Activated naive CD8-positive, alpha-beta T cell treated with anti-CD3 and anti-CD28 coated beads for 36 hours (primary cell): ENCODE results near the gene OAF. TPM values are rescaled to one million over a fixed set of nuclear protein-coding genes. Genes with fewer than 3 reads are reported as not detected.

ENCODE experiments used
- DNase-seq: peaks from one replicate; pipeline ENCODE4 v3.0.0; 2021
- H3K27ac Mint-ChIP-seq: one replicate; pipeline ENCODE4 v1.8.0; 2022; ENCODE audit warnings: mild to moderate bottlenecking, moderate library complexity, mixed read lengths
- H3K27me3 Mint-ChIP-seq: one replicate; pipeline ENCODE4 v1.8.0; 2022; ENCODE audit warnings: mild to moderate bottlenecking, mixed read lengths
- H3K36me3 Mint-ChIP-seq: one replicate; pipeline ENCODE4 v1.8.0; 2021; ENCODE audit warnings: mild to moderate bottlenecking, mixed read lengths
- H3K4me1 Mint-ChIP-seq: one replicate; pipeline ENCODE4 v1.8.0; 2021; ENCODE audit warnings: mixed read lengths
- H3K4me3 Mint-ChIP-seq: one replicate; pipeline ENCODE4 v1.8.0; 2022; ENCODE audit warnings: mild to moderate bottlenecking, moderate library complexity, mixed read lengths
- H3K9me3 Mint-ChIP-seq: one replicate; pipeline ENCODE4 v1.8.0; 2022; ENCODE audit warnings: mixed read lengths
- total RNA-seq, 2 experiments: library from RNA; stranded (reverse); gene quantifications; one replicate each; pipeline ENCODE4 v1.2.3, GENCODE V29; 2021

The OAF gene
- total RNA-seq, 2 experiments from 2014 or later, result 3.0 to 3.6 TPM

DNA sequence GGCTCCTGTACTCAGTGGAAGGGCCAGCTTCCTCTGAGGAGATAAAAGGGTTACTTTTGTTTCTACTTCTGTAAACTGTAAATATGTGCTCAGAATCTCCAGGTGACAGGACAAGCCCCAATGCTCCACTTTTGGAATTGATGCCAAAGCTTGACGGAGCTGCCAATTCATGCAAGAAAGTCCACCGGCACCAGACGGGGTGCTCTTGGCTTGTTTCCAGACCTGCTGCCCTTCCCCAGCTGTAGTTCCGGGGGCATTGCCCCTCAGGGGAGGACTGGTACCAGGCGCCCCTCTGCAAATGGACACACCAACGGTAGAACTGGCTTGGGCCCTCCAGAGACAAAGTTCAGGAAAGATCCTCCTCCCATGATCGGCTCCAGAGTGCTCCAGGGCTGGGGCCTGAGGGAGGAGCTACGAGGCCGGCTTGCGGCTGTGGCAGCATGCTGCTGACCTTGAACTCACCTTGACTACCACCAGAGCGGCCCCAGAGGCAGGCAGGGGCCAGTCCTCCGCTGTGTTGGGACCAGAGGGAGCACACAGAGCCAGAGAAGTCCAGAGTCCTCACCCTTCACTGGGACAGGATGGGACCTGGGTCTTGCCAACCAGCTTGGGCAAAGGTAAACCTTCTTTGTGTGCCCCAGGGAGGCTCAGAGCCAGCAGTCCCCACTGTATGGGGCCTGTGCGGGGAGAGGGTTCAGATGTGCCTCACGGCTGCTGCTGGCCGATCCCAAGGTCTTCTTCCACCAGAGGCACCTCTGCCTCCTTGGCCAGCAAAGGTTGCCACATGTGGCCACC, 17.8 kb upstream of the OAF start:
- Mint-ChIP-seq H3K4me1 (no peaks in the 10 kb centered on the region), H3K27me3 (peaks cover 10% of the 10 kb centered on the region), H3K27ac (no peak overlapping the region), H3K4me3 (no peak overlapping the region), H3K9me3 (no peaks in the 10 kb centered on the region), H3K36me3 (no peaks in the 10 kb centered on the region)
- no peak for DNase-seq

GRCh38 chr11:120194166-120194565, 16.7 kb upstream of the OAF start:
- Mint-ChIP-seq H3K4me1 (no peaks in the 10 kb centered on the region), H3K4me3 (no peak overlapping the region), H3K27ac (no peak overlapping the region), H3K36me3 (no peaks in the 10 kb centered on the region), H3K9me3 (no peaks in the 10 kb centered on the region), H3K27me3 (peaks cover 10% of the 10 kb centered on the region)
- DNase-seq, result no peak

- DNase-seq, result no peak
- Mint-ChIP-seq H3K27me3 (peaks cover 15% of the 10 kb centered on the region), H3K4me1 (no peaks in the 10 kb centered on the region), H3K4me3 (no peak overlapping the region), H3K9me3 (no peaks in the 10 kb centered on the region), H3K36me3 (no peaks in the 10 kb centered on the region), H3K27ac (no peak overlapping the region)
Observed at GRCh38 chr11:120195601-120196320, 15.1 kb upstream of the OAF start.

DNA sequence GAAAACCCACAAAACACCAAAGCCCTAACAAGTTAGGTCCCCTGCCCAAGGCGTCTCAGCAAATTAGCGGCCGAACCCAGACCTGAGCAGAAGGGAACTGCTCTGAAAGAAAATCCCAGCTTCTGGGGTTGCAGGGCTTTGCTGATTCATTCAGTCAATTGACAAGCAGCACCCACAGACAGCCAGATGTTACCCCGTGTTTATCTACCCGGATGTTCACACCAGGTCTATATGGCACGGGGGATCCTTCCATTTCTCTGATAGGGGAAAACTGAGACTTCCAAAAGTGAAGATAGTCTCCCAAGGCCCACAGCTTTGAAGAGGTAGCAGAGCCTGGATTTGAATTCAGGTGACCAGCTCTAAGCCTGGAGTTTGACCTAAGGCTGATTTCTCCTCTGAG, 14.0 kb upstream of the OAF start:
- no peak overlapping the region for H3K4me3 Mint-ChIP-seq
- no peaks in the 10 kb centered on the region for H3K9me3 Mint-ChIP-seq
- H3K36me3 Mint-ChIP-seq, result no peaks in the 10 kb centered on the region
- peaks cover 19% of the 10 kb centered on the region for H3K27me3 Mint-ChIP-seq
- no peak overlapping the region for H3K27ac Mint-ChIP-seq
- no peak for DNase-seq
- H3K4me1 Mint-ChIP-seq, result no peaks in the 10 kb centered on the region

- Mint-ChIP-seq H3K27me3 (peaks cover 19% of the 10 kb centered on the region), H3K36me3 (no peaks in the 10 kb centered on the region), H3K4me3 (no peak overlapping the region), H3K9me3 (no peaks in the 10 kb centered on the region), H3K27ac (no peak overlapping the region), H3K4me1 (no peaks in the 10 kb centered on the region)
- DNase-seq, result no peak
Observed at GRCh38 chr11:120197251-120197891, 13.5 kb upstream of the OAF start.

- no peaks in the 10 kb centered on the region for H3K9me3 Mint-ChIP-seq
- no peak for DNase-seq
- H3K27ac Mint-ChIP-seq, result no peak overlapping the region
- no peak overlapping the region for H3K4me3 Mint-ChIP-seq
- H3K27me3 Mint-ChIP-seq, result peaks cover 19% of the 10 kb centered on the region
- no peaks in the 10 kb centered on the region for H3K4me1 Mint-ChIP-seq
- H3K36me3 Mint-ChIP-seq, result no peaks in the 10 kb centered on the region
Observed at GRCh38 chr11:120197977-120198376, 12.9 kb upstream of the OAF start.

GRCh38 chr11:120198403-120198786, 12.4 kb upstream of the OAF start:
- Mint-ChIP-seq H3K27me3 (peaks cover 19% of the 10 kb centered on the region), H3K4me1 (no peaks in the 10 kb centered on the region), H3K9me3 (no peaks in the 10 kb centered on the region), H3K4me3 (no peak overlapping the region), H3K36me3 (no peaks in the 10 kb centered on the region), H3K27ac (no peak overlapping the region)
- no peak for DNase-seq

DNA sequence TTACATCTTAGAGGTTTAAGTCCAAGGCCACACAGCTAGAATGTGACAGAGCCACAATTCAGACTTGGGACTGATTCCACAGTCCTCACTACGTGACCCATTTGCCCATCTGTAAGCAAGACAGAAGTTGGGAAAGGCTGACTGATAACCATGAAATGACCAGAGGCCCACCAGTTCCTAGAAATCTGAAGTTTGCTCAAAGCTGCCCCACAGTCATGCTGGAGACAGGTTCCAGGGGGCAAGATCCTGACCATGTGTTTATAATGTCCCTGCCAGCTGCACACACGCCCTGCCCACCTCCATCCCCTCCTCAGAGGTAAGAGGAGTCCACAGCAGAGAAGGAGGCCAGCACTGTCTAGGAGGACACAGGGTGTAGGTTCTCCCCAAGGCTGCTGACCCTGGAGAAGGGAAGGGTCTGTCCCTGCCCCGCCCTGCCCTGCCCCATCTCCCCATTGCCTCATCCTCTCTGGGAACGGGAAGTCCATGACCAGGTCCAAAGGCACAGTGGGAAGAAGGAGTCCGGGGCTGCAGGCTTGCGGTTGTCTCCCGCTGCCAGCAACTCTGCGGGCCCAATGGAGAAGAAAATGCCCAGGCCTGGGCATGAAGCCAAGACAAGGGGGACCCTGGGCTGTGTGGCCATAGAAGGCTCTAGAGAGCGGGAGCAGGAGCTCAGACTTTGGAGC, 11.9 kb upstream of the OAF start:
- Mint-ChIP-seq H3K9me3 (no peaks in the 10 kb centered on the region), H3K4me1 (no peaks in the 10 kb centered on the region), H3K27ac (no peak overlapping the region), H3K27me3 (peaks cover 19% of the 10 kb centered on the region), H3K36me3 (no peaks in the 10 kb centered on the region), H3K4me3 (no peak overlapping the region)
- DNase-seq, result no peak

DNA sequence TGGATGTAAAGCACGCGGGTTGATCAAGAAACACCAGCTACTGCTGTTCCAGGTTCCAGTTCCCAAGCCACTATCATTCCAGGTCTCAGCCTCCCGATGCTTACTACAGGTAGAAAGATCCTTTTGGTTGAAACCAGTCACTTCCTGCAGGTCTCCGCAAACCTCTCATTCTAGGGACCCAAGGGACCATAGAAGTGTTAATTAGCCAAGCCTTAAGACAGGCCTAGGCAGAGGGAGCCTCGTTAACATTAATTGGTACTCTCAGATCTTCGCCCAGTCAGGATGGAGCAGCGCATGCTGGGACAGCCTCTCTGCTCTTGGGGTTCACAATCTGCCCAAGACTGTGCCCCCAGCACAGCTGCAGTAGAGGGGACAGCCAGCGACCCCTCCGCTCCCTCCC, 11.2 kb upstream of the OAF start:
- no peaks in the 10 kb centered on the region for H3K9me3 Mint-ChIP-seq

DNA sequence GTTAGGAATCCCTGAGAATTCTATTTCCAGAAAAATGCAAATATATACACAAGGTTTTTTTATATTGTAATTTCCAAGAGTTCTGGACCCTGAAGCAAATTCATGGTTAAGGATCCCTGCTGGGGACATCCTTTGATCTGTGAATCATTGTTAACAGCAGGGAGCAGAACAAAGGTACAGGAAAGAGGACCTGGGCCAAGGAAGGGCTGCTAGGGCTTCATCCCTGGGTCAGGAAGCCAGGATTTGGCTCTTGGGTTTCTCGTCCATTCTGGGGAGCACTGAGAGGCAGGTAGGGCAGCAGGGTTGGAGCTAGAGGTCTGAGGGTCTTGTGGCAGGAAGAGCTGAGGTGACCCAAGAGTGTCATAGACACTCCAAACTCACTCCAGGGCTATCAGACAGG, 10.2 kb upstream of the OAF start:
- H3K27me3 Mint-ChIP-seq, result peaks cover 18% of the 10 kb centered on the region
- H3K9me3 Mint-ChIP-seq, result no peaks in the 10 kb centered on the region
- no peak overlapping the region for H3K4me3 Mint-ChIP-seq
- H3K4me1 Mint-ChIP-seq, result no peaks in the 10 kb centered on the region
- no peak overlapping the region for H3K27ac Mint-ChIP-seq
- no peak for DNase-seq
- no peaks in the 10 kb centered on the region for H3K36me3 Mint-ChIP-seq

More for the DNA sequence above, 11.2 kb upstream of the OAF start:
- DNase-seq, result no peak
- Mint-ChIP-seq H3K27me3 (peaks cover 19% of the 10 kb centered on the region), H3K4me1 (no peaks in the 10 kb centered on the region), H3K36me3 (no peaks in the 10 kb centered on the region), H3K27ac (no peak overlapping the region), H3K4me3 (no peak overlapping the region)

GRCh38 chr11:120201653-120202052, 9.2 kb upstream of the OAF start:
- Mint-ChIP-seq H3K9me3 (no peaks in the 10 kb centered on the region), H3K36me3 (no peaks in the 10 kb centered on the region), H3K27me3 (peaks cover 16% of the 10 kb centered on the region), H3K4me3 (no peak overlapping the region), H3K27ac (no peak overlapping the region), H3K4me1 (no peaks in the 10 kb centered on the region)
- no peak for DNase-seq

GRCh38 chr11:120203626-120204025, 7.2 kb upstream of the OAF start:
- H3K4me1 Mint-ChIP-seq, result no peaks in the 10 kb centered on the region
- H3K4me3 Mint-ChIP-seq, result no peak overlapping the region
- no peak for DNase-seq
- peaks cover 12% of the 10 kb centered on the region for H3K27me3 Mint-ChIP-seq
- H3K9me3 Mint-ChIP-seq, result no peaks in the 10 kb centered on the region
- no peak overlapping the region for H3K27ac Mint-ChIP-seq
- H3K36me3 Mint-ChIP-seq, result no peaks in the 10 kb centered on the region

GRCh38 chr11:120205596-120206161, 5.2 kb upstream of the OAF start:
- Mint-ChIP-seq H3K9me3 (no peaks in the 10 kb centered on the region), H3K4me3 (no peak overlapping the region), H3K27me3 (peaks cover 8% of the 10 kb centered on the region), H3K4me1 (peaks cover 5% of the 10 kb centered on the region), H3K27ac (no peak overlapping the region), H3K36me3 (no peaks in the 10 kb centered on the region)
- no peak for DNase-seq

DNA sequence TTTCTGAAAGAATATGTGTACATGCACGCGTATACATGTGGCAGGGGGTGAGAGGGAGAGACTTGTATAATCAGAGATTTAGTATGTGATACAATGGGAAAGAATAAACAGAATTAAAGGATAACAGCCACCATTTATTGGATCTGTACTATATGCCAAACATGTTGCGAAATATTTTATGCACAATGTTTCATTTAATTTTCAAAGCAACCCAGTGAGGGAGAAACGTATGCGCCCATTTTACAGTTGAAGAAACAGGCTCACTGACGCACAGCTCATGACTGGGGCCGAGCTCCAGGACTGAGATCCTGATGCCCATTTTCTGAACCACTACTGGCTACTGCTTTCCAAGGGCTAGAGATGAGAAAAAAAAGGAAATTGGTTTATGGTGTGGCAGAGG, 3.3 kb upstream of the OAF start:
- DNase-seq, result no peak
- Mint-ChIP-seq H3K9me3 (no peaks in the 10 kb centered on the region), H3K4me1 (peaks cover 11% of the 10 kb centered on the region), H3K27ac (no peak overlapping the region), H3K36me3 (no peaks in the 10 kb centered on the region), H3K4me3 (no peak overlapping the region), H3K27me3 (peaks cover 3% of the 10 kb centered on the region)

DNA sequence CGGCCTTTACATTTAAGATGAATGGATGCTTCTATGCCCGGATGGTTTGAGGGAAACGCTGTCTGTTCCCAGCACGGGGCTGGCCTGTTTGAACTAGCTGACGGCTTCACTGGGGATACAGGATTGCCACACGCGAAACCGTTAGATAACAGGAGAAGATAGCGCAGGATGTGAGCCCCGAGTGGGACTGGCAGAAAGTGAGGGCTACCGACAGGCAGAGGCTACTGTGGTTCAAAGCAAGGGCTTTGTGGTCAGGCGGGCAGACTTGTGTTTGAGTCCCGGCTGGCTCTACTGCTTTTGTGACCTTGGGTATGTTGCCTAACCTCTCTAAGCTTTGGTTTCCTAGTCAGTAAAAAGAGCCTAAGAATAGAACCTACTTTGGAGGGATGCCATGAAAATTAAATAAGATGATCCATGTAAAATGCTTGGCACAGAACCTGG, 2.8 kb upstream of the OAF start:
- no peak overlapping the region for H3K4me3 Mint-ChIP-seq
- no peaks in the 10 kb centered on the region for H3K9me3 Mint-ChIP-seq
- DNase-seq, result no peak
- H3K4me1 Mint-ChIP-seq, result peaks cover 11% of the 10 kb centered on the region
- H3K36me3 Mint-ChIP-seq, result no peaks in the 10 kb centered on the region
- H3K27ac Mint-ChIP-seq, result no peak overlapping the region
- peaks cover 3% of the 10 kb centered on the region for H3K27me3 Mint-ChIP-seq
